Left ventricle myocardium inferior (tissue), 1 donor: ENCODE measurements around the gene CELSR3. TPM values are rescaled to one million over a fixed set of nuclear protein-coding genes. Genes with fewer than 3 reads are reported as not detected.

Experiments
- DNase-seq: peaks from one replicate; pipeline ENCODE4 v3.0.0-alpha.2; 2020
- H3K27ac ChIP-seq: fragments of 200-600 bp; replicated peaks from 2 replicates; pipeline ENCODE4 v1.8.0; 2021
- H3K27me3 ChIP-seq: fragments of 200-600 bp; 2 replicates; pipeline ENCODE4 v1.8.0; 2021; ENCODE audit warnings: low read depth
- H3K36me3 ChIP-seq: fragments of 200-600 bp; 2 replicates; pipeline ENCODE4 v1.8.0; 2021
- H3K4me1 ChIP-seq: fragments of 200-600 bp; 2 replicates; pipeline ENCODE4 v1.8.0; 2021
- H3K4me3 ChIP-seq: fragments of 200-600 bp; 2 replicates; pipeline ENCODE4 v1.8.0; 2021; ENCODE audit warnings: mild to moderate bottlenecking, moderate library complexity
- H3K9me3 ChIP-seq: fragments of 200-600 bp; replicated peaks from 2 replicates; pipeline ENCODE4 v1.8.0; 2021
- CTCF ChIP-seq: fragments of 200-600 bp; IDR thresholded peaks from 2 replicates; pipeline ENCODE4 v1.8.0; 2021; ENCODE audit warnings: antibody characterized with exemption, mild to moderate bottlenecking, borderline replicate concordance
- intact Hi-C: fragments of 100-400 bp; cut with micrococcal nuclease; formaldehyde crosslinking; loops from one replicate; pipeline ENCODE4 v1.11.0; 2022
- total RNA-seq: library from RNA; stranded (reverse); fragmentation: NEBNext Ultra II Directional; extraction: Animal tissue kit (Norgen Biotek cat#: 25700); gene quantifications from one replicate; pipeline ENCODE4 v1.2.1, GENCODE V29; 2021
- donor health status: DM: no; HTN: yes; CAD: no; lungs with severe emphysema.

The CELSR3 gene
- total RNA-seq, 1 donor from 2014 or later = 0.14 TPM

GRCh38 chr3:48642605-48643004, 20.1 kb downstream of the CELSR3 start:
- intact Hi-C loops = no loop called here
- TF ChIP-seq CTCF = no peak
- H3K4me1 ChIP-seq = no peaks in the 10 kb centered on the region
- no peak overlapping the region for H3K4me3 ChIP-seq
- no peak overlapping the region for H3K27ac ChIP-seq
- no peak for DNase-seq
- no peaks in the 10 kb centered on the region for H3K9me3 ChIP-seq
- no peaks in the 10 kb centered on the region for H3K36me3 ChIP-seq
- no peaks in the 10 kb centered on the region for H3K27me3 ChIP-seq

GRCh38 chr3:48641396-48641795, 21.3 kb downstream of the CELSR3 start:
- H3K27me3 ChIP-seq = no peaks in the 10 kb centered on the region
- no peak for TF ChIP-seq CTCF
- intact Hi-C loops = no loop called here
- no peak overlapping the region for H3K4me3 ChIP-seq
- no peak overlapping the region for H3K27ac ChIP-seq
- no peaks in the 10 kb centered on the region for H3K9me3 ChIP-seq
- H3K36me3 ChIP-seq = no peaks in the 10 kb centered on the region
- DNase-seq = no peak
- peaks cover 7% of the 10 kb centered on the region for H3K4me1 ChIP-seq

DNA sequence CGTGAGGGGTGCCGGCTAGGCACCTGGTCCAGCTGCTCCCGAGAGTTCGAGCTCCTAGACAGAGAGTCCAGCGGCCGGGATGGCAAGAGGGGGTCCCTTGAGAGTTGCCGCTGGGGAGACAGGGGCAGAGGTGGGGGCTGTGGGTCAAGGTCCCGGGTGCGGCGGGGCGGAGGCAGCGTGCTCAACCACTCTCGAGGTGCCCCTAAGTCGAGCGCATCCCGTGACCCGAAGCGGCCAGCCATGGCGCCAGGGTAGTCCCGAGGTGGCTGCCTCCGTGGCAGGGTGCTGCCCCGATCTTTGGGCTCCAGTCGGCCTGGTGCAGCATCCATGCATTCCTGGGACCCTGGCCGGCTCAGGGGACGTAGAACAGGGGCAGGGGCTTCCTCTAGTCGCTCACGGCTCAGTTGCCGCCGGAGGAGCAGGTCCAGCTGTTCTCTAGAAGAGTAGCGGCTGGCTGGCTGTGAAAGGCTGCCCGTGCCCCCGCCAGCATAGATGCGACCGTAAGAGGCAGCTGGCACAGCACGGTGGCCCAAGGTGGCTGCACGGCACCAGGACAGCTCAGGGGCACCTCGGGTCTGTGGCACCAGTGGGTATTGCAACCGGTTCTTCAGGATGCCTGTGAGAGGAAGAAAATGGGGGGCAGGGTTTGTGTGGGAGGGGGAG, 22.6 kb downstream of the CELSR3 start:
- no peak for TF ChIP-seq CTCF
- Histone ChIP-seq H3K27ac (no peak overlapping the region), H3K4me1 (peaks cover 17% of the 10 kb centered on the region), H3K27me3 (no peaks in the 10 kb centered on the region), H3K4me3 (no peak overlapping the region), H3K36me3 (no peaks in the 10 kb centered on the region), H3K9me3 (no peaks in the 10 kb centered on the region)
- intact Hi-C loops = no loop called here
- DNase-seq = no peak

GRCh38 chr3:48637305-48637704, 25.4 kb downstream of the CELSR3 start:
- Histone ChIP-seq H3K27ac (no peak overlapping the region), H3K36me3 (peaks cover 10% of the 10 kb centered on the region), H3K9me3 (no peaks in the 10 kb centered on the region), H3K4me3 (no peak overlapping the region), H3K4me1 (peaks cover 32% of the 10 kb centered on the region), H3K27me3 (no peaks in the 10 kb centered on the region)
- intact Hi-C loops = no loop called here
- no peak for TF ChIP-seq CTCF
- DNase-seq = no peak

DNA sequence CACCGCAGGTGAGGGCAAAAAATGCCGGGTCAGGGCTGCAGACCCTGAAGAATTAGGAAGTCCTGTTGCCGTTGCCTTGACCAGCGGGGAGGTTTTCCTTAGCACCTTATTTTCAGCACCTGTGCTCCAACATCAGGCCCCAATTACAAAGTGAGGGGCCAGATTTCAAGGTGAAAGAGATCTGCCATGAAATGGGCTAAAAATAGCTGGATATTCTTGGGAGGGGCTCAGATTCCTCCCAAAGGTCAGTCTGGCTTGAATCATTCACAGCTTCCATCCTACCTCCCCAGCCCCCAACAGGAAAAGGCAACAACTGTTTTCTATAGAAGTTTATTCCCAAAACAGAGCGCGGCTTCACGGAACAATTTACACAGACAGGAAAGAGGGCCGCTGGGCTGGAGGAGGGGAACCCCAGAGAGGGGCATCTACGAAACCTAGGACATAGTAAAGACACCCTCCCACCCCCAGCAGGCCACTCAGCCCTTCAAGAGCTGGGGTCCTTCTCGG, 26.5 kb downstream of the CELSR3 start:
- peak overlapping the region; percentile 98 for H3K4me3 ChIP-seq
- no peak for DNase-seq
- H3K27ac ChIP-seq = peak overlapping the region; percentile 94
- no peaks in the 10 kb centered on the region for H3K27me3 ChIP-seq
- no peak for TF ChIP-seq CTCF
- H3K9me3 ChIP-seq = no peaks in the 10 kb centered on the region
- H3K4me1 ChIP-seq = peaks cover 32% of the 10 kb centered on the region
- H3K36me3 ChIP-seq = peaks cover 20% of the 10 kb centered on the region
- intact Hi-C loops = no loop called here
